Spinal cord (tissue), 10 donors: ENCODE results near the gene TMEM231. TPM values are rescaled to one million over a fixed set of nuclear protein-coding genes. Genes with fewer than 3 reads are reported as not detected.
"Not testable (repeated sequence)": the region's sequence is repeated elsewhere in the genome, so short reads cannot be mapped to it uniquely, and the experiment has no call there.

ENCODE experiments used
- DNase-seq, 6 donors: peaks; one replicate each; pipeline versions ENCODE4 v3.0.0 to v3.0.0-alpha.2; 2013 to 2015; ENCODE audit warnings: low spot score in 6 of 6, low read depth in 4 of 6
- H3K27ac ChIP-seq: one replicate; pipeline ENCODE4 v1.5.1; 2013; ENCODE audit warnings: low read depth, low read length, control low read depth
- H3K27me3 ChIP-seq: one replicate; pipeline ENCODE4 v1.6.1; 2013; ENCODE audit warnings: low read length; ENCODE audit not compliant: control insufficient read depth, insufficient read depth
- H3K36me3 ChIP-seq: one replicate; pipeline ENCODE4 v1.6.1; 2013; ENCODE audit warnings: low read length; ENCODE audit not compliant: control insufficient read depth, insufficient read depth
- H3K4me1 ChIP-seq: one replicate; pipeline ENCODE4 v1.6.1; 2013; ENCODE audit warnings: low read length; ENCODE audit not compliant: control insufficient read depth, insufficient read depth
- H3K4me3 ChIP-seq: one replicate; pipeline ENCODE4 v1.5.1; 2013; ENCODE audit warnings: low read depth, low read length, control low read depth
- H3K9me3 ChIP-seq: one replicate; pipeline ENCODE4 v1.6.1; 2013; ENCODE audit warnings: low read length; ENCODE audit not compliant: control insufficient read depth, insufficient read depth
- WGBS: methylation state at CpG from one replicate; pipeline ENCODE4 v1.1.5; 2013; ENCODE audit warnings: missing lambda C conversion rate; ENCODE audit not compliant: insufficient coverage; 5-methylcytosine and 5-hydroxymethylcytosine counted together
- polyA plus RNA-seq, 2 donors: library from polyadenylated mRNA; unstranded; fragments of 120-200 nt; gene quantifications; one replicate each; pipeline ENCODE4 v1.2.1, GENCODE V29; 2013; ENCODE audit not compliant: insufficient read length in 2 of 2
- total RNA-seq, 2 donors: library from RNA; depleted of rRNA in 1 of 2; stranded (reverse); fragments of 120-200 nt in 1 of 2; fragments of >200 nt in 1 of 2; gene quantifications; one replicate each; pipeline versions ENCODE4 v1.2.3 to v1.2.4, GENCODE V29; 2013 to 2014
- donor health status: healthy.

Gene TMEM231
- total and polyA plus RNA-seq, 4 donors = 25.1 to 55.9 (median 40.8) TPM

DNA sequence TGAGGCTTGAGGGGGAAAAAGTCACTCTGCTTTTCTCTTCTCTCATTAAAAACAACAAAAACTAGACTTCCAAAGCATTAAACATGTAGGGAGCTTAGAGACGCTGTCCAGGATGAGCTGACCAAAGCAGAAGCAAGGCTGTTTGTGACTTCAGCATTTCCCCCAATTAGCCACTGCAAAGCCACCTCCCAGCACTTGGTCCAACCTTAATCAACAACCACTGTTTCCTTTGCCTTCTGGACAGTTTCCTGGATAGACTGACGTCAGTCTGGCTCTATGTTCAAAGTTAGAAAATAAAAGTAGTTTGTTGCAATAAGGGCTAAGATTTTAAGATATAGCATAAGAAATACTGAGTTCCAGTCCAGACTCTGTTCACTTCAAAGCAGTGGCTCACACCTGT lies 3.1 kb downstream of the TMEM231 start:
- H3K4me1 ChIP-seq = peaks cover 24% of the 10 kb centered on the region
- no peak overlapping the region for H3K4me3 ChIP-seq
- H3K9me3 ChIP-seq = no peaks in the 10 kb centered on the region
- 80% methylated on average over 1 of the region's 2 CpGs for WGBS
- no peak for DNase-seq
- H3K27ac ChIP-seq = no peak overlapping the region
- H3K27me3 ChIP-seq = no peaks in the 10 kb centered on the region
- peaks cover 4% of the 10 kb centered on the region for H3K36me3 ChIP-seq

DNA sequence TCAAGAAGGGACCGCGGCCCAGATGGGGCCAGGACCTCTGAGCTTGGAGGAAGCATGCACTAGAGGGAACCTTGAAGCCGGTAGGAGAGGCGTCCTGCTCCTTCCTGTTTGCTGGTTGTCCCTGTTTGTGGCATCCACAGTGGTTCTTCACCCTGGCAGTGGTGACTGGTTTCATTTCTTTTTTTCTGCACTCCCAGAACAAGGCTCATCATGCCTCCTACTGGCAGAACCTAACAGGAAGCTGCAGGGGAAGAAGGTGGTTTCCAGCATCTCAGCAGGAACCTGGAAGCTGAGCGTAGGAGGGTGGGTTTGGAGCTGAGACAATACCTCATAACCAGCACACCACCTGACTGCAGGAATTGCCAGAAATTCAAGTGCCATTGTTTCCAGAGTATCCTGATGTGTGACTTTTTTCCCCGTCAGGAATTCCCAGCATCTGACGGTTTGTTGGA lies 5.8 kb downstream of the TMEM231 start:
- DNase-seq = peak in 2 of 6 donors; percentile 47 to 59
- peak overlapping the region; percentile 52 for H3K27ac ChIP-seq
- H3K9me3 ChIP-seq = no peaks in the 10 kb centered on the region
- H3K4me1 ChIP-seq = peaks cover 8% of the 10 kb centered on the region
- H3K4me3 ChIP-seq = no peak overlapping the region
- H3K27me3 ChIP-seq = no peaks in the 10 kb centered on the region
- 68% methylated on average over 5 of the region's 7 CpGs for WGBS
- H3K36me3 ChIP-seq = peaks cover 4% of the 10 kb centered on the region

DNA sequence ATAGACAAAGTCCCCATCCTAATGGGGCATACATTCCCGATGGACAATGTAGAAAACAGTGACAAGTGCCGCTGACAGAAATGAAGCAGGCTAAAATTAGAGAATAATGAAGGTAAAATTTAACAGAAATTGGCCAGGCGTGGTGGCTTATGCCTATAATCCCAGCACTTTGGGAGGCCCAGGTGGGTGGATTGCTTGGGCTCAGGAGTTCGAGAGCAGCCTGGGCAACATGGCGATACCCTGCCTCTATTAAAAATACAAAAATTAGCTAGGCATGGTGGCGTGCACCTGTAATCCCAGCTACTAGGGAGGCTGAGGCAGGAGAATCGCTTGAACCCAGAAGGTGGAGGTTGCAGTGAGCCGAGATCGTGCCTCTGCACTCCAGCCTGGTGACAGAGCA lies 7.6 kb downstream of the TMEM231 start:
- H3K27ac ChIP-seq, DNase-seq, H3K27me3 ChIP-seq, H3K9me3 ChIP-seq, H3K4me1 ChIP-seq, H3K4me3 ChIP-seq: not testable (repeated sequence)
- 90% methylated on average over 2 of the region's 9 CpGs for WGBS
- H3K36me3 ChIP-seq = peaks cover 16% of the 10 kb centered on the region

DNA sequence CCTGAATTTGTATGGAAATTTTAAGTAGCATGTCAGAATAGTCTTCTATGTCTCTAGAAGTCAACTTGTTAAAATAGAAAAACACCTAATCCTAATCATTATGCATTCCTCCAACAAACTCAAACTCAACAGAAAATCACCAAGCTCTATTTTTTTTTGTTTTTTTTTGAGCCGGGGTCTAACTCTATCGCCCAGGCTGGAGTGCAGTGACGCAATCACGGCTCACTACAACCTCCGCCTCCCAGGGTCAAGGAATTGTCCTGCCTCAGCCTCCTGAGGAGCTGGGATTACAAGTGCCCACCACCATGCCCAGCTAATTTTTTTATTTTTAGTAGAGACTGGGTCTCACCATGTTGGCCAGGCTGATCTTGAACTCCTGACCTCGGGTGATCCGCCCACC lies 9.8 kb downstream of the TMEM231 start:
- Histone ChIP-seq H3K4me3 (no peak overlapping the region), H3K36me3 (peaks cover 24% of the 10 kb centered on the region), H3K27ac (no peak overlapping the region), H3K27me3 (no peaks in the 10 kb centered on the region), H3K9me3 (no peaks in the 10 kb centered on the region), H3K4me1 (peaks cover 7% of the 10 kb centered on the region)
- DNase-seq = no peak
- 100% methylated on average over 2 of the region's 7 CpGs for WGBS

DNA sequence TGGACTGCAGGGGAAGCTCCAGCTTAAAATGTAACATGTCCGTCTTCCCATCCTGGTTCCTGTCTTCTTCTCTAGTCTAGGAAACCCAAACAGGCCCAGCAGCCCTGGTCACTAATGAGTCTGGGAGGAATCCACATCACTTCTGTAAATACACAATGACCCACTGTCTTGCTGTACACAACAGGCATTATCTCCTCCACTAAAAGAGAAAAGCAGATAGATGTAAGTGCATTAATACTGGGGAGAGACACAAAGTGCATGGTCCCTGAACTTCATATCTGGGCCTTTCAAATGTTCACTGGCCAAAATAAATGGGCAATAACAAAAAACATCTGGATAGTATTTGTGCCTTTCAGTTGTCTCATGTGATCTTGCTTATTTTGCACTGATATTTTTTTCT lies 10.2 kb downstream of the TMEM231 start:
- not testable (repeated sequence) for H3K27me3 ChIP-seq, H3K9me3 ChIP-seq, DNase-seq, H3K27ac ChIP-seq, H3K4me3 ChIP-seq, H3K4me1 ChIP-seq
- peaks cover 28% of the 10 kb centered on the region for H3K36me3 ChIP-seq
- no CpG with 5 or more reads among the region's 1 CpG for WGBS

DNA sequence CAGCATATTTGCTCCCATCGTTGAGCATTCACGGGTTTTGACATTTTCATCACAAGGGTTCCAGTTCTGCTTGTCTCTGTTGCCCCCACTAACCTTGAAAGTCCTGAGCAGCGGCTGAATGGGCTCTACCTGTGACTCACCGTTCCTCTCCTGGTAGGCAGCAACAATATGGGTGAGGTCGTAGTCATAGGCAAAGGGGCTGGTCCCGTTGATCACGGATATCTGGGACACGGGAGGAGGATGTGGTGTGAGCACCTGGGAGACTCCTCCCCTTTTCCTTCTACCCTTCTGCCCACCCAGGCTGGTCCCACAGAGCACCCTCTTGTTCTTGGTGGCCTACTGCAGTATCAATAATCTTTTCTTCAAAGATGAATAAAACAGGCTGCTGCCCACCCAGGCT lies 13.6 kb downstream of the TMEM231 start:
- not testable (repeated sequence) for H3K9me3 ChIP-seq, H3K4me3 ChIP-seq, H3K27ac ChIP-seq, H3K27me3 ChIP-seq, DNase-seq
- no CpG with 5 or more reads among the region's 8 CpGs for WGBS
- Histone ChIP-seq H3K4me1 (peaks cover 10% of the 10 kb centered on the region), H3K36me3 (peaks cover 27% of the 10 kb centered on the region)

DNA sequence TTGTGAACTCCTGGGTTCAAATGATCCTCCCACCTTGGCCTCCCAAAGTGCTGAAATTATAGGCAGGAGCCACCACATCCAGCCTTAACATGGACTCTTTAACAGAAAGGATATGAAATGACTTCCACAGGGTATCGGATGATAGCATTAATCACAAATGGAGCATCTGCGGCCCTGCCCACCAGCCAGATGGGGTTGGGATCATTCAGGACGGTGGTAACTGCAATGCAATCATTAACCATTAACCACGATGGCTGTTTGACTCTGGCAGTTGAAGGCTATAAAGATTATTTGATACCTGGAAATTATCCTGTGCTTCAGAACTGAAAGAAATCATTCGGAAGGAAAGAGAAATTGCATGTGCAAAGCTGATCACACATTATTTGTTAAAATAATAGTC lies 14.8 kb downstream of the TMEM231 start:
- no peak overlapping the region for H3K4me3 ChIP-seq
- 100% methylated on average over 1 of the region's 5 CpGs for WGBS
- H3K27me3 ChIP-seq = no peaks in the 10 kb centered on the region
- DNase-seq = no peak
- peaks cover 10% of the 10 kb centered on the region for H3K4me1 ChIP-seq
- H3K27ac ChIP-seq = no peak overlapping the region
- H3K36me3 ChIP-seq = peaks cover 29% of the 10 kb centered on the region
- no peaks in the 10 kb centered on the region for H3K9me3 ChIP-seq

DNA sequence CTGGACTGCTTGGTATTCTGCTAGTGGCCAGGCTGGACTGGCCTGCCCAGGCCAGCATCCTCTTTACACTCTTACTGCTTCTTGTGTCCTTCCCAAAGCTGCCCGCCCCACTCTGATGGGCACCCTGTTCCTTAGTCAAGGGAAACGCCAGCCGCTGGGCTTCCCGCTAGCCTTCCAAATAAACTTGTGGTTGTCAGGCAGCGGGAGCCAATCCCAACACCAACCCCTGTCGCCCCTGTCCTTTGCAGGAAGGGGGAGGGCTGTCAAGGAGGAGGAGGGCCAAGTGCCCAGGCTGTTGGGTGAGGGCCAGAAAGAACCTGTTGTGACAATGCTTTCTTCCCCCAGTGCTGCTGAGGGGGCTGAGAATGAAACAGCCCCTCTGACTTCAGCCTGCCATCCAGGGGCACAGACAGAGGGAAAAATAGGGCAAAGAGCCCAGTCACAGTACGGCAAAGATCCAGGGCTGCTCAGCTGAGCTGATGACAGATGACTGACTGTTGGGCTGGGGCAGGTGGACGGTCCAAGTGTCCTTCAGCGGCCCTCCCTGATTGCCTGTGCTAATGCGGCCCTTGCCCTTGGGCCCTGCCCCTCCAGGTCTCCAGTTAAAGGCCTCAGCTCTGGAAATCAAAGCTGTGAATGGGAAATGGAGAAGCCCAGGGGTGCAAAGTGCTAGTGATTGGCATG lies 17.0 kb downstream of the TMEM231 start:
- not testable (repeated sequence) for H3K4me3 ChIP-seq, H3K27ac ChIP-seq, H3K27me3 ChIP-seq, H3K4me1 ChIP-seq, H3K9me3 ChIP-seq
- WGBS = no CpG with 5 or more reads among the region's 10 CpGs
- peaks cover 37% of the 10 kb centered on the region for H3K36me3 ChIP-seq
- peak in 2 of 6 donors; percentile 37 to 63 for DNase-seq

DNA sequence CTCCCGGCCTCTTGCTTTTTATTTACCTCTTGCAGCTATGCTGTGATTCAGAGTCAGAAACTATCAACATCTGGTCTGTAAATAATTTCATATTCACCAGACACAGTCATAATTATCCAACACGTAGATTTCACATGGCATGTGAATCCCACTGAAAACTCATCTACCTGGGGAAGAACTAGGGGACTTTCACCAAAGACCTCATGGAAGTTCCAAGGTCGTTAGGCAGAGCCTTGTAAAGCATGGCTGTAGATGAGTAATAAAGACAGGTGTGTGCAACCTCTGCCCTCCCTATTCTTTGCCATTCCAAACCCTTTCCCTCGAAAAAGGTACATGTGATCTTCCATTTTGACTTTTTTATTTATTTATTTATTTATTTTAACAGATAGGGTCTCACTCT lies 18.3 kb downstream of the TMEM231 start:
- 92% methylated on average over 2 of the region's 4 CpGs for WGBS
- no peaks in the 10 kb centered on the region for H3K9me3 ChIP-seq
- no peak for DNase-seq
- H3K4me1 ChIP-seq = peaks cover 6% of the 10 kb centered on the region
- peaks cover 39% of the 10 kb centered on the region for H3K36me3 ChIP-seq
- no peak overlapping the region for H3K4me3 ChIP-seq
- H3K27ac ChIP-seq = no peak overlapping the region
- no peaks in the 10 kb centered on the region for H3K27me3 ChIP-seq

DNA sequence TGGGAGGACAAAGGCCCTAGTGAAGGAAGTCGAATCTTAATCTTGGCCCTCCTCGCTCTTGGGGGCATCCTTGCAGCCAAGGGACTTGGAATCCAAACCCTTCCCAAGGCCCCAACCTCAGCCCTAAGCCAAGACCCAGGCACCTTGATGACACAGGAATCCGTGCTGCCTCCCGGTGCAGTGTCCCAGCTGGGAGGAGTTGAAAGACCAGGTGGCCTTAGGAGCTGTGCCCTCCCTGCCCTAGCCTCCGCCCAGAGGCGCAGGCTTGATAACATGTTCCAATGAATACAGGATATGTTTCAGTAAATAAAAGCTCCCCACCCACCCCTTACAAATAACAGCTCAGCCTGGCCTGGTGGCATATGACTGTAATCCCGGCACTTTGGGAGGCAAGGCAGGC lies 20.2 kb downstream of the TMEM231 start, which contains the start of gene CHST5:
TSS of gene CHST5 (minus strand) at position 208 of the 400 bp plus-strand sequence. CDS start 5,724 bp downstream, outside the sequence.
- Histone ChIP-seq H3K9me3 (no peaks in the 10 kb centered on the region), H3K27me3 (no peaks in the 10 kb centered on the region), H3K4me3 (no peak within 1 kb of the TSS), H3K4me1 (peaks cover 6% of the 10 kb centered on the region), H3K36me3 (peaks cover 39% of the 10 kb centered on the region), H3K27ac (no peak within 1 kb of the TSS)
- WGBS = 78% methylated on average over 4 of the region's 7 CpGs
- no peak for DNase-seq
